ENCODE results near the gene ARHGAP24.

- TF ChIP-seq CTCF (IDR thresholded peaks at IDR 0.05) (no peak), MXI1 (IDR thresholded peaks at IDR 0.05; ENCODE audit: low read depth, low read length) (no peak), POLR2AphosphoS5 (IDR thresholded peaks at IDR 0.05; ENCODE audit: low read depth, low read length) (no peak), NFIC (IDR thresholded peaks at IDR 0.05; ENCODE audit: borderline replicate concordance) (no peak), RAD21 (IDR thresholded peaks at IDR 0.05; ENCODE audit: low read length) (no peak), TEAD4 (IDR thresholded peaks at IDR 0.05; ENCODE audit: borderline replicate concordance, insufficient read depth) (no peak), IRF3 (IDR thresholded peaks at IDR 0.05; ENCODE audit: low read depth, low read length) (no peak)
These were observed 270.0 kb downstream of the ARHGAP24 start for GRCh38 chr4:85744950-85745349.

Data from SK-N-SH (cell line).